ENCODE data around the gene ERC2.

- no peak for TF ChIP-seq CTCF (IDR thresholded peaks at IDR 0.05)
- TF ChIP-seq POLR2A (IDR thresholded peaks at IDR 0.05) = no peak
Measured at GRCh38 chr3:56144805-56145204, 323.5 kb downstream of the ERC2 start.

Data from heart left ventricle (tissue), 13 donors.